ENCODE results near the gene AIPL1.

The AIPL1 gene

DNA sequence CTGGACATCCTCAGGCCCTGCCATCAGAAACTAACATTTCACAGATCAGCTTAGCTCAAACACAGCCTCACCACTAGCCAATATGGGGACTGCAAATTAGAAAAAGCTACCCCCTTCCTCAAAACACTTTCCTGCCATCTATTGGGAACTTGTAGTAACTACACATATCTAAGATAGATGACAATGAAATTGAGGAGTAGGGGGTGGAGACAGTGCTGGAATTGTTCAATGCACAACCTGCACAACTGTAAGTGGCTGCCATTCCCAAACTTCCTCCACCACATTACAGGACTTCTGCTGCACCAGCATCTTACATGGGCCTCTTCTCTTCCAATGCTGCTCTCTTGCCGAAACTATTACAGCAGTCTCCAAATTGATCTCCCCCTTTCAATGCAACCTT lies 21.9 kb downstream of the AIPL1 start:
- DNase-seq, result no peak

DNA sequence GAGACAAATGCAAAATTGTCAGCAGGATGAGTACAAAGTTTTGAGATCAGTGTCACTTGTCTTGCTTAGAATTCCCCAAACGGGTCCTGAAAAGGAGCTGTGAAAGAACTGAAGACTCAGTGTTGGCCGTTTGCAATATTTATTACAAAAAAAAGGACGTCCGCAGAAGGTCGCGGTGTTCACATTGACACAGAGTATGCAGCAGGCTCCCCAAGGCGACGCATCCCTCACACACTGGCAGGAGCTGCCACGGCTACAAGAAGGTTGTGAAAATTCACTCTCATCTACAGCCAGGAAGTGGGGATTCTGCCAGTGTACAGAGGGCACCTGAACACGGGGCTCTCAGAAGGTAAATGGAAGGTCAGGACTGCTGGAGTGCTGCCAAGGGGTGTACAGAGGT lies 26.2 kb downstream of the AIPL1 start:
- no peak for DNase-seq

DNA sequence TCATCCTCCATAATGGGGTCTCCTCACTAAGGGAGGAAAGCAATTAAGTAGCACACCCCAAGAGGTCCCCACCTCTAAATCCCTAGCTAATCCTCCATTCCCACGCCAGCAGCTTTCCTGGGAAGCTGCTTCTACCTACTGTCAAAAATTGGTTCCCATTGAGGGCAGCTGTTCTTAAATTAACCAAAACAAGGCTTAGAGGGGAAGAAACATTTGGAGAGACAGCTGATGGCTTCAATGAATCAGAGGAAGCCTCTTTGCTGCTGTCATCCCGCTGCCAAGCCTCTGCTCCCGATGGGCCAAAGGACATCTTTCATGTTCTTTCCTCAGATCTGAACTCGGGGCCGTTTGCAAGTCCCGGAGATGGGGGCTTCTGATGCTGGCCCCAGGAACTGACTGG lies 26.6 kb downstream of the AIPL1 start:
- DNase-seq, result no peak

DNA sequence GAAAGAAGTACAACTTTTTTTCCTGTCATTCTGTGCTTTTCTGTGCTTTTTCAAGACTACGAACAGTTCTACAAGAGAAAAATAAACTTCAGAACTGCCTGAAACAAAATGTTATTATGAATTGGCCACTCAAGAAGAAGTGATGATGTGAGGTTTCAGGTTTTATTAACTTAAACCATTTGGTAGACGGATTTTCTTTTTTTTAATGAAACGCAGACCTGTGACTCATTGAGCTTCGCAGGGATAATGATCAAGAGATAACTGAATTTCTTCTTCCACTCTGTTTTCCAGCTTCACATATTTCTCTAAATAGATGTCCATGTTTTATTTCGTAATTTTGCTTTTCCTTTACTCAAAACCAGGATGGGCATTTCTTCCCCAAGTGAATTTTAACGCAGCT lies 32.7 kb downstream of the AIPL1 start:
- DNase-seq, result no peak

DNA sequence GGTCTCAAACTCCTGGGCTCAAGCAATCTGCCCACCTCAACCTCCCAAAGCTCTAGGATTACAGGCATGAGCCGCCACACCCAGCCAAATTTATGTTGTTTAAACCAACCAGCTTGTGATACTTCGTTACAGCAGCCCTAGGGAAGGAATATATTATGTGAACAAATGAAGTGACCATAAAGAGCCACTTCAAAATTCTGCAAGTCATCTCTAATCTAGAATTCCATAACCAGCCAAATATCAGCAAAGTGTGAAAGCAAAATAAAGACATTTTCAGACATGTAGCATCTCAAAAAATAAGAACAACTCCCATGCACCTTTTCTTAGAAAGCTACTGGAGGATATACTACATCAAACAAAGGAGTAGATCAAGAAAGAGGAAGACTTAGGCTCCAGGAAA lies 36.0 kb downstream of the AIPL1 start:
- no peak for DNase-seq

DNA sequence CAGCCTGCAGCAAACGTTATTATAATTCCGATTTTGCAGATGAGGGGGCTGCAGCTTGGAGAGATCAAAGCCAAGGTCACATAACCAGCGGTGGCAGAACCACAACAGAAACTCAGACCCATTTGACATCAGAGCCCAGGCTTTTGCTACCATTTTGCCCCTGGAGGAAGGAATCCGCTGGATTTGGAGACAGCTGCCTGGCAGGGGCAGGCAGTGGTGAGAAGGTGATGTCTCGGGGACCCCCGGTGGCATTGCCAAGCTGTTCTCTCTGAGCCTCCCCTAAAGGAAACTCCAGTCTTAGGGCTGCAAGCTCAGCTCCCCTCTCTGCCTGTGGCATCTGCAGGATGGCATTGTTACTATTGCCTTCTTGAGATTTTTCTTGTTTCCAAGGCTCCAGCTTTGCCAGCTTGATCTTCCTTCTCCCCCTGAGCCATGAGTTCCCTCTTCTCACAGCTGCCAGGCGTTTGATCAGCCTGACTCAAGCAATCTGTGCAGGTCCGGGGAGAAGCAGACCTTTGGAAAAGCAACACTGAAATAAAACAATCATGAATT lies 40.8 kb downstream of the AIPL1 start:
- DNase-seq, result no peak

GRCh38 chr17:6393351-6393952 lies 41.5 kb downstream of the AIPL1 start:
- no peak for DNase-seq

DNA sequence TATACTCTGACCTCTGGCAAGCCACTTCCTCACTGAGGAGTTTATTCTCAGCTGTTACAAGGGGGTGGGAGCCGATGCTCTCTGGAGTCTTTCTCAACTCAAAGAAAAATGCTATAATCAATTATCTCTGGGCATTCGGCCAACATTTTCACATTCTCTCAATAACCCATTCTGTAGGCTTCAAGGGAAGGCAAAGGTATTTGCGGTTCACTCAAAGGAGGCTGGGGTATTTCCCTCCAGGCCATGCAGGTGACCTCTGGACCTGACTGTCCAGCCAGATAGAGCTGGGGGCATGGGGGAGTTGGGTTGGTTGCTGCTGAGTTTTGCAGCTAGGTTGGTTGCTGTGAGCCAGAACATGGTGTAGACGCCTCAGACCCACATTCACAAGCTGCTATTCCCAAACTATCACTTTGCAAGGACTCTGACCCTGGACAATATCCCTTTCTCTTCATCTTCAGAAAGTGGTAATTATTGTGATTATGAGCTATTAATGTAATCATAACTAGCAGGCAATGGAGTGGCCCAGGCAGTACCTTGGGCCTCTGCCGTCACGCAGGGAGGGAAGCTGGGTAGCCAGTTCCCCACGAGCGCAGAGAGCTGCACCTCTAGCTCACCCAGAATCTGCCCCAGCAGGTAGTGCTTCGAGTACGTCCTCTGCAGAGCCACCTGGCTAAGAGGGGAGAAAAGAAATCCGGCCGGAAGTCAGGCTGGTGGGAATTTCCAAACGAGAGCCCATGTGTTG lies 42.1 kb downstream of the AIPL1 start:
- no peak for DNase-seq

- DNase-seq, result no peak
These were observed 46.5 kb downstream of the AIPL1 start for GRCh38 chr17:6388416-6388815.

DNA sequence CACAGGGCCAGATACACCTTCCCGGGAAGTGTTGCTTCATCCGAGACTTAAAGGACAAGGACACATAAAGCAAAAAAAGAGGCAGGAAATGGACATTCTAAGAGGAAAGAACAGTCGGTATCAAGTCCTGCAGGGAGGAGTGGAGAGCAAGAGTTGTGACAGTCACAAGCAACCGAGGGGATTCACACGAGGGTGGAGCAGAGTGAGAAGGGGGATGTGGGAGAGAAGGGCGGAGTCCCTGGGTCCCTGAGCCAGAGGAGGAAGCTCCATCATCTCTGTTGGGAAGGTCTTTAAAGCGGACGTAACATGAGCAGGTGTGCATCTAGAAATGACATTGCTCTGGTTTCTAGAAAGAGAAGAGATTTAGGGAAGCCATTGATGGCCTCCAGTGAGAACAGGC lies 47.1 kb downstream of the AIPL1 start:
- no peak for DNase-seq

DNA sequence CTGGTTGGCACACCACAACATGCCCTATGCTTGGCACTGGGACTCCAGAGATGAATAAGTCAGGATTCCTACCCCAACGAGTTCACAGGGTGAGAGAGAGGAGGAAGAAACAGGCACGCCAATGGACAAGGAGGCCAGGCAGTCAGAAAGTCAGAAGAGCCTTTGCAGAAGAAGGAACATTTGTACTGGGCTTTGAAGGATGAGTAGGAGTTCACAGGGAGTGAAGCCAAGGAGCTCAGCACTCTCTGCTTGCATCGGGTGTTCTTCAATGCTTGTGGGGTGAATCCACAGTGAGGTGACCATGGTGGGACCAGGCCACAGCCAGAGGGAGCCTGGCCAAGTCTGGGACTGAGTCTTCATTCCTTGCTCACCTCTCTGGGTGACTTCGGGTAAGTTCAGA lies 47.5 kb downstream of the AIPL1 start:
- DNase-seq, result no peak

DNA sequence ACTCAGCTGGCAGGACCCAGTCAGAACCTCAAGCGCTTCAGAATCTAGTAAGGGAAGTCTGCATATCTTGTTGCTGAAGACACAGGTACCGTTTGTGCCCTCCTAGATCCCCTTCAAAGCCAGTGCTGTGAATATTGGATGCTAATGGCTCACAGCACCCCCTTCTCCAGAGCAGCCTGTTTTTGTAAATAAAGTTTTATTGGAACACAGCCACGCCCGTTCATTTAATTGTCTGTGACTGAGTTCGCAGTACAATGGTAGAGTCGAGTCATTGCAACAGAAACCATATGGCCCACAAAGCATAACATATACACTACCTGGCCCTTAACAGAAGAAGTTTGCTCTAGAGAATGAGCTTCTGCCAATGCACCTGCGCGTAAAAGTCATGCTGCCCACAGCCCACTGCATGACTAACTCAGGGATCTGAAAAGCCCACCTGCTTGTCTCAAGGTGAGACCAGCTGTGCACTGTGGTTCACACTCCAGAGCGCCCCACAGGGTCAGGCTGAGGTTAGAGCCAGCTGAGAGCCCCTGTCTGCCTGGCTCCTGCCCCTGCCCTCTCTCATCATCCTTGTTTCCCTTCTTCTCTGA lies 48.8 kb downstream of the AIPL1 start:
- no peak for DNase-seq

DNA sequence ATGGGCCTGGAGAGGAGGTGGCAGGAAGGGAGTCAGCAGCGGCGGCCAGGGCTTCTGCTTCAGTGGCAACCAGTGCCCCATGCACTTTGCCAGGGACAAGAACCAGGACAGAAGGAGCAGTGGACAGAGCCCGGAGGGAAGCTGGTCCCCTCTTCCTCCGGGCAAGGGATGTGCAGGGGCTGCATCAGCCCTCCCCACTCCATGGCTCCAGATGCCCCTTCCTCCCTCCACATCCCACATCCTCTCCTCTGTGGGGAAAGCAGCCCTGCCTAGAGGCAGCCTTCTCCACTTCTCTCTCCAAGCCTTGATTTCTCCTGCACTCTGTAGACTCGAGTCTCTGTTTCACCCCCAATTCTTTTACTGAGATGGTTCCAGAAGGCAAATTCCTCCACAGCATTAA lies 50.4 kb downstream of the AIPL1 start:
- DNase-seq, result no peak

DNA sequence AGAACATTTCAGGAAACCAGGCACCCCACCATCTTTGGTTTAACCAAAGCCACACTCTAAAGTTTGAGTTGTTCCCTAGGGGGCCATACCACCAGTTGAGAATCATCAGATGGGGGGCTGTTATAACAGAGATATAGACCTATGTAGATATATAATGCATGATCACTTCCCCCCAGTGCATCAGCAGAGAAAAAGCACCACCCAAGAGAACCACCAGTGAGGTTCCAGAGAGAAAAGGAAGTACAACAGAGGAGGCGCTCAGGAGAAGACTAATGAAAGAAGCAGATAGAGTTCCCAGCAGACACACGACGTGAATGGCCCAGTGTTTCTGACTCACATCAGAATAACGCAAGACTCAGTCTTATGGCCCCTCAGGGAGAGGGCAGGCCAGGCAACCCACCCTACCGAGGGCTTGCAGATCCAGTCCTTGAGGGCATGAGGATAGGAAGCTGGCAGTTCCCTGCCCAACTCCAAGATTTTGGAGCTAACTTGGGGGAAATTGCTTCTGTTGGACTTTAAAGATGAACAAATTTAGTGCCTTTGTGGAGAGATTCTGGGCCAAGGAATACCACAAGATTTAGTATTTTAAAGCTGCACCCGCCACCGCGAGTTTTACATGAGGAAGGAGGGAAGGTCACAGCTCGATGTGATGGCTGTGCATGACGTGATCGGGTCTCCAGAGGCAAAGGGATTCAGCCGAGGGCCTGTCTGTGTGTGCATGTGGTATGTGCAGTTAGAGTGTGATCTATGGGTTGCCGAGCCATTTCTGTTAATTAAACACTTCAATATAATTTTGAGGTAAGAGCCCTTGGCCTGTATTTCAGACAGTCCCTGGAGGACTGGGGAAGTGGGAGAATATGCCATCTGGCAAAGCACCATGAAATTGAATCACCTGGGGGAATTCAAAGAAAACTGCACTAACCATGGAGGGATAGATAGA lies 53.1 kb downstream of the AIPL1 start:
- DNase-seq, result no peak

- DNase-seq, result no peak
These were observed 53.9 kb downstream of the AIPL1 start for GRCh38 chr17:6380915-6381438.

- no peak for DNase-seq
These were observed 57.0 kb downstream of the AIPL1 start for GRCh38 chr17:6377906-6378305.

GRCh38 chr17:6376931-6377361 lies 58.0 kb downstream of the AIPL1 start:
- DNase-seq, result no peak

GRCh38 chr17:6374761-6375312 lies 60.1 kb downstream of the AIPL1 start:
- DNase-seq, result no peak

DNA sequence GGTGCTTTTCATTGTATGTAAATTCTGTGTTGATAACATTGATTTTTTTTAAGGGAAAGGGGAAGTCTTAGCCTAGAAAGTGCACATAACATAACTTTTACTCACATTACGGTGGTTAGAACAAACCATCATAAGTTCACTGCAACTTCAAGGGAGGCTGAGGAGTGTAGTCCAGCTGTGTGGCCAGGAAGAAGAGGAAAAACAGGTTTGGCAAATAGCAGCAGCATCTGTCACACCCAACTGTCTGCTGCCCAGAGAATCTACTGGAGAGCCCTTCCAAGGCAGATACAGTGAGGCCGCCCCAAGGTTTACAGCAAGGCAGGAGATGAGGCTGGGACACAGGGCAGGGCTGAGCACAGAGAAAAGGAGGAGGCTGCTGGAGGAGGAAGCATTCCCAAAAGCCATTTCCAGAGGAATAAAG lies 60.6 kb downstream of the AIPL1 start:
- DNase-seq, result no peak
